GM12878 (cell line): Measurements from ENCODE around the gene CDH4.

Experiments
- CBX5 ChIP-seq: sonication (generic); IDR thresholded peaks from 2 replicates; pipeline ENCODE4 v1.6.1; 2016; ENCODE audit warnings: low read depth, moderate library complexity, mild to moderate bottlenecking, inconsistent platforms
- ESRRA ChIP-seq: IDR thresholded peaks from 2 replicates; pipeline ENCODE4 v1.6.1; 2012; ENCODE audit warnings: mild to moderate bottlenecking, low read length, improper control_type of control experiment
- GABPA ChIP-seq: IDR thresholded peaks from 2 replicates; pipeline ENCODE4 v1.6.1; 2014; ENCODE audit warnings: antibody characterized with exemption, low read depth, mild to moderate bottlenecking, inconsistent platforms
- HDGF ChIP-seq: fragments of 450-650 bp; IDR thresholded peaks from 2 replicates; pipeline ENCODE4 v1.6.1; 2016; ENCODE audit warnings: antibody characterized with exemption
- MXI1 ChIP-seq: fragments of 150-350 bp; IDR thresholded peaks from 2 replicates; pipeline ENCODE4 v1.6.1; 2011; ENCODE audit warnings: low read depth, mild to moderate bottlenecking, inconsistent platforms, low read length, improper control_type of control experiment
- TF ChIP-seq, protein P1 (sequence below), 3 experiments: IDR thresholded peaks in 2 of 3; conservative IDR thresholded peaks in 1 of 3; 2 replicates each; pipeline ENCODE4 v1.5.1; 2011; ENCODE audit warnings: low read depth in 3 of 3, low read length in 3 of 3, mild to moderate bottlenecking in 3 of 3, control low read depth in 2 of 3, moderate library complexity in 2 of 3, inconsistent platforms in 1 of 3, mixed read lengths in 1 of 3; ENCODE audit not compliant: control insufficient read depth in 2 of 3, insufficient read depth in 1 of 3; ENCODE audit errors: extremely low read depth in 1 of 3
- TF ChIP-seq, protein P2 (sequence below): IDR thresholded peaks from 2 replicates; pipeline ENCODE4 v1.6.1; 2011; ENCODE audit warnings: borderline replicate concordance, low read depth, mild to moderate bottlenecking, moderate library complexity, mixed read lengths, low read length; ENCODE audit not compliant: insufficient read depth; ENCODE audit errors: extremely low read length

- TF ChIP-seq ESRRA = no peak
- TF ChIP-seq, protein P1, sequence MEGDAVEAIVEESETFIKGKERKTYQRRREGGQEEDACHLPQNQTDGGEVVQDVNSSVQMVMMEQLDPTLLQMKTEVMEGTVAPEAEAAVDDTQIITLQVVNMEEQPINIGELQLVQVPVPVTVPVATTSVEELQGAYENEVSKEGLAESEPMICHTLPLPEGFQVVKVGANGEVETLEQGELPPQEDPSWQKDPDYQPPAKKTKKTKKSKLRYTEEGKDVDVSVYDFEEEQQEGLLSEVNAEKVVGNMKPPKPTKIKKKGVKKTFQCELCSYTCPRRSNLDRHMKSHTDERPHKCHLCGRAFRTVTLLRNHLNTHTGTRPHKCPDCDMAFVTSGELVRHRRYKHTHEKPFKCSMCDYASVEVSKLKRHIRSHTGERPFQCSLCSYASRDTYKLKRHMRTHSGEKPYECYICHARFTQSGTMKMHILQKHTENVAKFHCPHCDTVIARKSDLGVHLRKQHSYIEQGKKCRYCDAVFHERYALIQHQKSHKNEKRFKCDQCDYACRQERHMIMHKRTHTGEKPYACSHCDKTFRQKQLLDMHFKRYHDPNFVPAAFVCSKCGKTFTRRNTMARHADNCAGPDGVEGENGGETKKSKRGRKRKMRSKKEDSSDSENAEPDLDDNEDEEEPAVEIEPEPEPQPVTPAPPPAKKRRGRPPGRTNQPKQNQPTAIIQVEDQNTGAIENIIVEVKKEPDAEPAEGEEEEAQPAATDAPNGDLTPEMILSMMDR (IDR thresholded peaks at IDR 0.05 in 2 of 3, conservative IDR thresholded peaks at IDR 0.05 in 1 of 3; ENCODE audit: control insufficient read depth in 2 of 3, extremely low read depth in 1 of 3, insufficient read depth in 1 of 3, low read depth in 3 of 3, low read length in 3 of 3) = no peak
- TF ChIP-seq, protein P2, sequence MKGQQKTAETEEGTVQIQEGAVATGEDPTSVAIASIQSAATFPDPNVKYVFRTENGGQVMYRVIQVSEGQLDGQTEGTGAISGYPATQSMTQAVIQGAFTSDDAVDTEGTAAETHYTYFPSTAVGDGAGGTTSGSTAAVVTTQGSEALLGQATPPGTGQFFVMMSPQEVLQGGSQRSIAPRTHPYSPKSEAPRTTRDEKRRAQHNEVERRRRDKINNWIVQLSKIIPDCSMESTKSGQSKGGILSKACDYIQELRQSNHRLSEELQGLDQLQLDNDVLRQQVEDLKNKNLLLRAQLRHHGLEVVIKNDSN = no peak
- TF ChIP-seq GABPA = no peak
- TF ChIP-seq HDGF = no peak
- TF ChIP-seq CBX5 = no peak
- no peak for TF ChIP-seq MXI1
These were observed 419.5 kb downstream of the CDH4 start for GRCh38 chr20:61671559-61671958.
